Measurements from ENCODE around the gene LTV1. TPM values are rescaled to one million over a fixed set of nuclear protein-coding genes. Genes with fewer than 3 reads are reported as not detected.

The LTV1 gene
- total RNA-seq, 6 donors from 2014 or later: 18.7 to 29.3 (median 21.5) TPM

GRCh38 chr6:143811501-143812157 is 31.5 kb upstream of the LTV1 start:
- H3K27ac ChIP-seq: no peak overlapping the region
- DNase-seq (no peak), ATAC-seq (ENCODE audit: low FRiP score in 2 of 2) (no peak)
- no peaks in the 10 kb centered on the region for H3K9me3 ChIP-seq
- H3K4me3 ChIP-seq: no peak overlapping the region
- WGBS, 2 donors: 73 to 82% methylated on average over 2 of the region's 2 CpGs
- TF ChIP-seq POLR2AphosphoS5 (IDR thresholded peaks at IDR 0.05): no peak
- no peak for TF ChIP-seq CTCF (IDR thresholded peaks at IDR 0.05)
- TF ChIP-seq EP300 (IDR thresholded peaks at IDR 0.05): no peak
- TF ChIP-seq POLR2A (IDR thresholded peaks at IDR 0.05): no peak
- H3K27me3 ChIP-seq: no peaks in the 10 kb centered on the region
- peaks cover 0 to 1% (median under 1%) of the 10 kb centered on the region in 4 donors for H3K4me1 ChIP-seq
- peaks cover 0 to 18% (median 3%) of the 10 kb centered on the region in 4 donors for H3K36me3 ChIP-seq

- H3K4me1 ChIP-seq: peaks cover 0 to 7% (median 3%) of the 10 kb centered on the region in 4 donors
- no peaks in the 10 kb centered on the region for H3K36me3 ChIP-seq
- no peak for ATAC-seq (ENCODE audit: low FRiP score in 2 of 2)
- H3K4me3 ChIP-seq: no peak overlapping the region
- TF ChIP-seq CTCF (IDR thresholded peaks at IDR 0.05): no peak
- no peak for TF ChIP-seq EP300 (IDR thresholded peaks at IDR 0.05)
- no peak for TF ChIP-seq POLR2AphosphoS5 (IDR thresholded peaks at IDR 0.05)
- no peak for TF ChIP-seq POLR2A (IDR thresholded peaks at IDR 0.05)
- no peak for DNase-seq
- H3K27ac ChIP-seq: no peak overlapping the region
- H3K27me3 ChIP-seq: no peaks in the 10 kb centered on the region
- H3K9me3 ChIP-seq: no peaks in the 10 kb centered on the region
Measured at GRCh38 chr6:143817621-143818020, 25.5 kb upstream of the LTV1 start.

- H3K27ac ChIP-seq: no peak overlapping the region
- H3K36me3 ChIP-seq: peaks cover 0 to 16% (median 7%) of the 10 kb centered on the region in 4 donors
- 67 to 73% methylated on average over 6 of the region's 6 CpGs for WGBS, 2 donors
Measured at GRCh38 chr6:143821359-143821758, 21.8 kb upstream of the LTV1 start.

GRCh38 chr6:143822584-143823024 is 20.5 kb upstream of the LTV1 start:
- Histone ChIP-seq H3K4me1 (peaks cover 0 to 13% (median 8%) of the 10 kb centered on the region in 4 donors), H3K9me3 (no peaks in the 10 kb centered on the region), H3K27ac (no peak overlapping the region), H3K4me3 (no peak overlapping the region), H3K27me3 (no peaks in the 10 kb centered on the region), H3K36me3 (peaks cover 0 to 19% (median 7%) of the 10 kb centered on the region in 4 donors)
- no peak for TF ChIP-seq CTCF (IDR thresholded peaks at IDR 0.05)
- no peak for TF ChIP-seq POLR2AphosphoS5 (IDR thresholded peaks at IDR 0.05)
- no peak for TF ChIP-seq POLR2A (IDR thresholded peaks at IDR 0.05)
- no peak for TF ChIP-seq EP300 (IDR thresholded peaks at IDR 0.05)
- peak; percentile 40 to 53 for ATAC-seq (ENCODE audit: low FRiP score in 2 of 2)
- no peak for DNase-seq
- 40 to 46% methylated on average over 3 of the region's 3 CpGs for WGBS, 2 donors

More at GRCh38 chr6:143821359-143821758, 21.8 kb upstream of the LTV1 start:
- Histone ChIP-seq H3K27me3 (no peaks in the 10 kb centered on the region), H3K9me3 (no peaks in the 10 kb centered on the region), H3K4me3 (no peak overlapping the region), H3K4me1 (peaks cover 0 to 13% (median 8%) of the 10 kb centered on the region in 4 donors)
- ATAC-seq (ENCODE audit: low FRiP score in 2 of 2) (no peak), DNase-seq (no peak)
- TF ChIP-seq CTCF (IDR thresholded peaks at IDR 0.05) (no peak), POLR2AphosphoS5 (IDR thresholded peaks at IDR 0.05) (no peak), EP300 (IDR thresholded peaks at IDR 0.05) (no peak), POLR2A (IDR thresholded peaks at IDR 0.05) (no peak)

- WGBS, 2 donors: 58 to 60% methylated on average over 6 of the region's 6 CpGs
- Histone ChIP-seq H3K27ac (no peak overlapping the region), H3K4me3 (no peak overlapping the region), H3K9me3 (no peaks in the 10 kb centered on the region), H3K27me3 (no peaks in the 10 kb centered on the region), H3K36me3 (peaks cover 0 to 19% (median 7%) of the 10 kb centered on the region in 4 donors), H3K4me1 (peaks cover 0 to 13% (median 8%) of the 10 kb centered on the region in 4 donors)
- TF ChIP-seq EP300 (IDR thresholded peaks at IDR 0.05) (no peak), POLR2AphosphoS5 (IDR thresholded peaks at IDR 0.05) (peak in 1 of 2 donors; percentile 60)
- ATAC-seq (ENCODE audit: low FRiP score in 2 of 2): no peak
- DNase-seq: no peak
Measured at GRCh38 chr6:143823548-143823947, 19.6 kb upstream of the LTV1 start.

Measured in upper lobe of left lung (tissue), 6 donors.